Naive thymus-derived CD4-positive, alpha-beta T cell (primary cell): ENCODE data around the gene OSBP2. TPM values are rescaled to one million over a fixed set of nuclear protein-coding genes. Genes with fewer than 3 reads are reported as not detected.

Experiments used
- ATAC-seq: fragments of 150-1000 bp; cut with Tn5 transposase; 2 replicates; pipeline ENCODE4 v1.10.0; 2021; ENCODE audit warnings: mild to moderate bottlenecking, moderate library complexity
- CTCF ChIA-PET: fragments of 350-600 bp; sonication (Branson Sonifier 250); formaldehyde crosslinking; loops from one replicate; lab custom pipeline; 2021; ENCODE audit warnings: antibody characterized with exemption; lab: Charles Lee
- POLR2A ChIA-PET: fragments of 350-600 bp; sonication (Branson Sonifier 250); formaldehyde crosslinking; loops from one replicate; lab custom pipeline; 2021; ENCODE audit warnings: antibody characterized with exemption, inconsistent platforms; lab: Charles Lee
- DNase-seq, 9 donors: peaks; one replicate each; pipeline versions ENCODE4 v3.0.0 to v3.0.0-alpha.2; 2020 to 2022; ENCODE audit warnings: mixed read lengths in 1 of 9
- H3K27ac ChIP-seq: one replicate; pipeline ENCODE4 v1.7.0; 2013; ENCODE audit warnings: mild to moderate bottlenecking, low read depth, low read length, moderate library complexity
- H3K27me3 ChIP-seq, 2 donors: one replicate each; pipeline ENCODE4 v1.7.0; 2013; ENCODE audit warnings: low read length in 2 of 2, mild to moderate bottlenecking in 2 of 2, moderate library complexity in 2 of 2; ENCODE audit not compliant: control insufficient read depth in 2 of 2, insufficient read depth in 2 of 2
- H3K36me3 ChIP-seq, 3 experiments: 1 replicate in 2 of 3; 2 replicates in 1 of 3; pipeline ENCODE4 v1.7.0; 2013; ENCODE audit warnings: low read length in 3 of 3, mild to moderate bottlenecking in 3 of 3, moderate library complexity in 1 of 3; ENCODE audit not compliant: insufficient read depth in 3 of 3, control insufficient read depth in 2 of 3
- H3K4me1 ChIP-seq, 2 donors: one replicate each; pipeline ENCODE4 v1.7.0; 2013; ENCODE audit warnings: low read length in 2 of 2, mild to moderate bottlenecking in 2 of 2, moderate library complexity in 1 of 2; ENCODE audit not compliant: control insufficient read depth in 2 of 2, insufficient read depth in 2 of 2
- H3K4me3 ChIP-seq: 2 replicates; pipeline ENCODE4 v1.7.0; 2013; ENCODE audit warnings: mild to moderate bottlenecking, low read length
- H3K9me3 ChIP-seq, 3 experiments: 1 replicate in 2 of 3; 2 replicates in 1 of 3; pipeline ENCODE4 v1.7.0; 2013; ENCODE audit warnings: low read length in 3 of 3; ENCODE audit not compliant: control insufficient read depth in 2 of 3
- H3K27ac Mint-ChIP-seq, 9 donors: one replicate each; pipeline ENCODE4 v1.8.0; 2020 to 2022; ENCODE audit warnings: mixed read lengths in 9 of 9, mild to moderate bottlenecking in 8 of 9, moderate library complexity in 5 of 9, inconsistent platforms in 2 of 9
- H3K27me3 Mint-ChIP-seq, 5 donors: one replicate each; pipeline ENCODE4 v1.8.0; 2021 to 2022; ENCODE audit warnings: mixed read lengths in 5 of 5, mild to moderate bottlenecking in 1 of 5
- H3K36me3 Mint-ChIP-seq, 5 donors: one replicate each; pipeline ENCODE4 v1.8.0; 2020 to 2022; ENCODE audit warnings: mixed read lengths in 5 of 5, mild to moderate bottlenecking in 3 of 5, inconsistent platforms in 1 of 5
- H3K4me1 Mint-ChIP-seq, 7 donors: one replicate each; pipeline ENCODE4 v1.8.0; 2020 to 2022; ENCODE audit warnings: mixed read lengths in 7 of 7, mild to moderate bottlenecking in 3 of 7, inconsistent platforms in 1 of 7
- H3K4me3 Mint-ChIP-seq, 10 donors: one replicate each; pipeline ENCODE4 v1.8.0; 2020 to 2022; ENCODE audit warnings: mild to moderate bottlenecking in 10 of 10, mixed read lengths in 10 of 10, moderate library complexity in 6 of 10, inconsistent platforms in 2 of 10
- H3K9me3 Mint-ChIP-seq, 11 donors: one replicate each; pipeline ENCODE4 v1.8.0; 2020 to 2022; ENCODE audit warnings: mixed read lengths in 11 of 11, mild to moderate bottlenecking in 4 of 11, inconsistent platforms in 1 of 11, moderate library complexity in 1 of 11
- intact Hi-C, 2 donors: fragments of 100-400 bp; cut with micrococcal nuclease; formaldehyde crosslinking; loops; one replicate each; pipeline ENCODE4 v1.15.1; 2023
- polyA plus RNA-seq, 2 donors: library from polyadenylated mRNA; unstranded; fragments of 300-500 nt; fragmentation: Illumina TruSeq; gene quantifications; one replicate each; pipeline ENCODE4 v1.2.3, GENCODE V29; 2021
- total RNA-seq, 6 experiments: library from RNA in 5 of 6; stranded (reverse) in 5 of 6; gene quantifications; 1 replicate in 5 of 6; 2 replicates in 1 of 6; pipeline ENCODE4 v1.2.3 and lab custom pipeline; 2021 to 2026

The OSBP2 gene
- total and polyA plus RNA-seq, 7 experiments from 2014 or later: 0.37 to 2.7 (median 1.8) TPM

DNA sequence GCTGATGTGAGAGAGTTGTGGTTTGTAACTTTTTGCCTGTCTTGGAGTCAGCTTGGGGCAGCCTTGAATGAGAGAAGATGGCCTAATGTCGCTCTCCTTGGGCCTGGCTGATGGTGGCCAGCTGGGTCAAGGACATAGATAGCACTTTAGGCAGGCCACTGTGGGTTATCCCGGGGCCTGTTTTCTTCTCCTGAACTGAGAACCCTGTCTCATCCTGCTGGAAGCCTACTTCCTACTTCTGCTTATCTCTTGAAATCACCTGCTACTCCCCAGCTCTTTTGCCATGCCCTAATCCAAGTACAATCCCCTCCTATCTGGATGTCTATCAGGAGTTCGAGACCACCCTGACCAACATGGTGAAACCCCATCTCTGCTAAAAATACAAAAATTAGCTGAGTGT is 49.5 kb downstream of the OSBP2 start:
- no peaks in the 10 kb centered on the region for H3K9me3 Mint-ChIP-seq
- ChIA-PET CTCF (interaction anchor here (0.6 kb wide), 1 partner anchor 52 kb away, joined by 3 read pairs; no protein-coding TSS in a partner anchor), POLR2A (no interaction called here)
- H3K4me1 ChIP-seq: no peaks in the 10 kb centered on the region
- no peaks in the 10 kb centered on the region for H3K36me3 ChIP-seq
- no peak overlapping the region for H3K4me3 Mint-ChIP-seq
- H3K27ac ChIP-seq: no peak overlapping the region
- H3K27ac Mint-ChIP-seq: peak overlapping the region in 1 of 9 donors; percentile 68
- ATAC-seq: no peak
- no peaks in the 10 kb centered on the region for H3K27me3 Mint-ChIP-seq
- no peak overlapping the region for H3K4me3 ChIP-seq
- no peak for DNase-seq
- no peaks in the 10 kb centered on the region for H3K27me3 ChIP-seq
- H3K4me1 Mint-ChIP-seq: peaks cover 0 to 66% (median 0%) of the 10 kb centered on the region in 7 donors
- H3K36me3 Mint-ChIP-seq: peaks cover 0 to 2% (median 0%) of the 10 kb centered on the region in 5 donors
- no peaks in the 10 kb centered on the region for H3K9me3 ChIP-seq
- intact Hi-C loops: loop anchor here in 1 of 2 donors (5.0 kb wide), 2 partner anchors 37 to 112 kb away; no protein-coding TSS in a partner anchor

DNA sequence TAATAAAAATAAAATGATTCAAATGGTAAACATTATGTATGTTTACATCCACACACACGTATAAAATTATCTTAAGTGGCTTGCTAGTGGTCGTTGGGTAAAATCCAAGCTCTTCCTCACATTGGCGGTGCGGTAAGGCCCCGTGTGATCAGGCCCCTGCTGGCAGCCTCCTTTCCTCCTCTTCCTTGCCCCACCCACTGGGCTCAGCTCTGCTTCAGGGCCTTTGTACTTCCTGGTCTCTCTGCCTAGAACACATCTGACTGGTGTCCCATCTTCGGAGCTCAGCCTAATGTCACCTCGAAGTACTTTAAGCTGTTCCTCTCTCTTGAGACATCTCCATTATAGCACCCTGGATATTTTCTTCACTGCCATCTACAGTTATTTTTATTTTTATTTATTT is 52.8 kb downstream of the OSBP2 start:
- no peak overlapping the region for H3K27ac ChIP-seq
- DNase-seq (no peak), ATAC-seq (no peak)
- Mint-ChIP-seq H3K36me3 (peaks cover 0 to 4% (median 0%) of the 10 kb centered on the region in 5 donors), H3K27me3 (no peaks in the 10 kb centered on the region), H3K27ac (no peak overlapping the region), H3K4me1 (peaks cover 0 to 41% (median 0%) of the 10 kb centered on the region in 7 donors), H3K9me3 (no peaks in the 10 kb centered on the region), H3K4me3 (no peak overlapping the region)
- ChIA-PET POLR2A (no interaction called here), CTCF (interaction anchor here (0.6 kb wide), 1 partner anchor 643 kb away, joined by 3 read pairs; no protein-coding TSS in a partner anchor)
- H3K27me3 ChIP-seq: no peaks in the 10 kb centered on the region
- no peaks in the 10 kb centered on the region for H3K9me3 ChIP-seq
- intact Hi-C loops: no loop called here
- H3K4me3 ChIP-seq: no peak overlapping the region
- H3K36me3 ChIP-seq: no peaks in the 10 kb centered on the region
- no peaks in the 10 kb centered on the region for H3K4me1 ChIP-seq

DNA sequence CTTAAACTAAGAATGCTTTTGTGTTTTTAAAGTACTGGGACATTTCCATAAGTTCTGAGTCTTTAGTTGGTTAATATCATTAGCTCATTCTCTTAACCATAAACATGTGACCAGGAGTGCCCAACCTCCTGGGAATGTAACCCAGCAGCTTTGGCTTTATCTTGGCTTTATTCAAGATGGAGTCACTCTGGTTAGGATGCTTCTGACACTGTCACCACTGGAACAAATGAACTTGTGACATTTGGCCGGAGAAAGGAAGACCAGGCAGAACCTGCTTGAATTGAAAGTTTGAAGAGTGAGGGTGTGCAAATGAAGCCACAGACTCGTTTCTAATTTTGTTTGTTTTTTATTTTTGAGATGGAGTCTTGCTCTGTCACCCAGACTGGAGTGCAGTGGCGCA is 54.6 kb downstream of the OSBP2 start:
- DNase-seq (no peak), ATAC-seq (no peak)
- no peaks in the 10 kb centered on the region for H3K36me3 ChIP-seq
- Mint-ChIP-seq H3K27me3 (peaks cover 0 to 4% (median 0%) of the 10 kb centered on the region in 5 donors), H3K36me3 (peaks cover 0 to 6% (median 0%) of the 10 kb centered on the region in 5 donors), H3K9me3 (peaks cover 0 to 3% (median 0%) of the 10 kb centered on the region in 11 donors), H3K4me1 (peaks cover 0 to 24% (median 0%) of the 10 kb centered on the region in 7 donors), H3K27ac (no peak overlapping the region), H3K4me3 (no peak overlapping the region)
- ChIA-PET CTCF (interaction anchor here (0.6 kb wide), 1 partner anchor 47 kb away, joined by 3 read pairs; no protein-coding TSS in a partner anchor), POLR2A (no interaction called here)
- H3K27ac ChIP-seq: no peak overlapping the region
- no peak overlapping the region for H3K4me3 ChIP-seq
- intact Hi-C loops: no loop called here
- no peaks in the 10 kb centered on the region for H3K27me3 ChIP-seq
- no peaks in the 10 kb centered on the region for H3K9me3 ChIP-seq
- H3K4me1 ChIP-seq: no peaks in the 10 kb centered on the region

DNA sequence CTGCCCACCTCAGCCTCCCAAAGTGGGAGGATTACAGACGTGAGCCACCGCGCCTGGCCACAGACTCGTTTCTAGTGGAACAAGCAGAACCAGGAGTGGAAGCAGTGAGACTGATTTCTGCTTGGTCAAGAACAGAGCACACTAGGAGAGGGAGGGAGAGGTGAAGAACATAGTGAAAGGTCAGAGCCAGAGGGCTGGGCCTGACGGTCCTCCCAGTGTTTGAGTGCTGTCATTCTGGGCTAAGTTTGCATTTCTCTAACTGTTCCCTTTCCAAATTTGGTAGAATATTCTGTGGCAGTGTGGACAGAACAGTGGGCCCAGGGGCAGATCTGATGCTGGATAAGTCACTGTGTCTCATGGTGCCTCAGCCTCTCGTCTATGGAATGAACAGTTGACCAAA is 55.2 kb downstream of the OSBP2 start:
- Mint-ChIP-seq H3K4me3 (no peak overlapping the region), H3K4me1 (peaks cover 0 to 21% (median 0%) of the 10 kb centered on the region in 7 donors), H3K36me3 (peaks cover 0 to 6% (median 0%) of the 10 kb centered on the region in 5 donors), H3K27me3 (peaks cover 0 to 4% (median 0%) of the 10 kb centered on the region in 5 donors), H3K27ac (no peak overlapping the region), H3K9me3 (peaks cover 0 to 4% (median 0%) of the 10 kb centered on the region in 11 donors)
- DNase-seq: no peak
- intact Hi-C loops: loop anchor here in 1 of 2 donors (10.0 kb wide), 1 partner anchor 355 kb away; the partner anchor contains the start of gene SEC14L2
- Histone ChIP-seq H3K4me1 (no peaks in the 10 kb centered on the region), H3K4me3 (no peak overlapping the region), H3K27ac (no peak overlapping the region), H3K27me3 (no peaks in the 10 kb centered on the region), H3K9me3 (no peaks in the 10 kb centered on the region), H3K36me3 (no peaks in the 10 kb centered on the region)
- ATAC-seq: no peak
- ChIA-PET CTCF (interaction anchor here (0.6 kb wide), 1 partner anchor 47 kb away, joined by 3 read pairs; no protein-coding TSS in a partner anchor), POLR2A (no interaction called here)

DNA sequence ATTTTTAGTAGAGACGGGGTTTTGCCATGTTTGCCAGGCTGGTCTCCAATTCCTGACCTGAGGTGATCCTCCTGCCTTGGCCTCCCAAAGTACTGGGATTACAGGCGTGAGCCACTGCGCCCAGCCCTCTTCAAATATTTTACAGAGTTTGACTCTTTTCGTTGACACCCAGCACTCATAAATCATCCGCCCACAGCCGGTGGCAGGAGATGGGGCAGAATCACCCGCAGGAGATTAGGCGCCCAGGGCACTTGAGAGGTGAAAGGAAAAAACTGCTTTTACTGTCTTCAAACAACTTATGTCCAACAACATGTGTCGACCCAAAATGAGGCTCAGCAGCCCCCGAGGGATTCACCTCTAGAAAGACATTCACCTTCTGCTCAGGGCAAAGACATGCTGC is 56.9 kb downstream of the OSBP2 start:
- POLR2A ChIA-PET: no interaction called here
- Mint-ChIP-seq H3K27ac (no peak overlapping the region), H3K36me3 (peaks cover 0 to 6% (median 0%) of the 10 kb centered on the region in 5 donors), H3K27me3 (peaks cover 0 to 4% (median 0%) of the 10 kb centered on the region in 5 donors), H3K4me1 (peaks cover 0 to 13% (median 0%) of the 10 kb centered on the region in 7 donors), H3K9me3 (peaks cover 0 to 5% (median 0%) of the 10 kb centered on the region in 11 donors), H3K4me3 (no peak overlapping the region)
- ATAC-seq (no peak), DNase-seq (no peak)
- Histone ChIP-seq H3K9me3 (no peaks in the 10 kb centered on the region), H3K4me3 (no peak overlapping the region), H3K36me3 (no peaks in the 10 kb centered on the region), H3K4me1 (no peaks in the 10 kb centered on the region), H3K27me3 (no peaks in the 10 kb centered on the region), H3K27ac (no peak overlapping the region)
- CTCF ChIA-PET: interaction anchor here (0.7 to 1.7 kb wide), 2 partner anchors 116 to 646 kb away, joined by 3 to 6 read pairs; partner anchors contain the start of gene SLC35E4
- intact Hi-C loops: loop anchor here in 1 of 2 donors (10.0 kb wide), 1 partner anchor 357 kb away; the partner anchor contains the start of gene SEC14L2

DNA sequence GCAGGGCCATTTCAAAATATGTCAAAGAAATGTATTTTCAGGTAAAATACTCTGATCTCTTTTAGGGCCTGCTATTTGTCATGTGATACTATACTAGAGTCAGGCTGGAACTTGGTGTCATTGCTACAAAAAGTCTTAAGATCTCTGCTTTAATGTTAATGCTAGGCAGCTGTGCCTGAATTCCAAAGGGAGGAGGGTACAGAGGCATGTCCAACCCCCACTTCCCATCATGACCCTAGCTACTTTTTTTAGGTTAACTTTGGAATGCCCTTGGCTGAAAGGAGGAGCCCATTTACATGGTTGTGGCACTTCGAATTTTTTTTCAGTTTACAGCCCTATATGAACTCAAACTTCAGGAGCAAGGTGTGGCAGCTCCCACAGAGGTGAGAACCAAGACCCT is 58.1 kb downstream of the OSBP2 start:
- Mint-ChIP-seq H3K36me3 (peaks cover 0 to 6% (median 2%) of the 10 kb centered on the region in 5 donors), H3K4me3 (no peak overlapping the region), H3K4me1 (peaks cover 0 to 3% (median 0%) of the 10 kb centered on the region in 7 donors), H3K9me3 (peaks cover 0 to 5% (median 0%) of the 10 kb centered on the region in 11 donors), H3K27ac (peak overlapping the region in 1 of 9 donors; percentile 44), H3K27me3 (peaks cover 0 to 4% (median 0%) of the 10 kb centered on the region in 5 donors)
- H3K27ac ChIP-seq: no peak overlapping the region
- no peak overlapping the region for H3K4me3 ChIP-seq
- H3K36me3 ChIP-seq: no peaks in the 10 kb centered on the region
- DNase-seq (no peak), ATAC-seq (no peak)
- intact Hi-C loops: loop anchor here in 1 of 2 donors (10.0 kb wide), 1 partner anchor 358 kb away; the partner anchor contains the start of gene SEC14L2
- H3K4me1 ChIP-seq: no peaks in the 10 kb centered on the region
- CTCF ChIA-PET: interaction anchor here (1.3 to 1.7 kb wide), 2 partner anchors 117 to 118 kb away, joined by 3 read pairs; partner anchors contain the start of gene SLC35E4
- H3K9me3 ChIP-seq: no peaks in the 10 kb centered on the region
- POLR2A ChIA-PET: interaction anchor here (0.6 to 1.0 kb wide), 2 partner anchors 118 to 173 kb away, joined by 4 to 5 read pairs; no protein-coding TSS in a partner anchor
- H3K27me3 ChIP-seq: no peaks in the 10 kb centered on the region
